ENCODE measurements around the gene HLA-B.

The HLA-B gene

GRCh38 chr6:31351401-31352309 is 5.3 kb downstream of the HLA-B start:
- no peak for DNase-seq

GRCh38 chr6:31351033-31351380 is 6.0 kb downstream of the HLA-B start:
- DNase-seq, result no peak

- DNase-seq, result no peak
Observed at GRCh38 chr6:31350196-31351032, 6.6 kb downstream of the HLA-B start.

GRCh38 chr6:31349301-31349700 is 7.7 kb downstream of the HLA-B start:
- DNase-seq, result no peak

- DNase-seq, result no peak
Observed at GRCh38 chr6:31345026-31345730, 11.8 kb downstream of the HLA-B start.

GRCh38 chr6:31340228-31340627 is 16.8 kb downstream of the HLA-B start:
- no peak for DNase-seq

- no peak for DNase-seq
Observed at GRCh38 chr6:31339210-31339609, 17.8 kb downstream of the HLA-B start.

GRCh38 chr6:31336896-31337496 is 20.0 kb downstream of the HLA-B start:
- DNase-seq, result no peak

- no peak for DNase-seq
Observed at GRCh38 chr6:31332637-31333602, 24.1 kb downstream of the HLA-B start.

- DNase-seq, result no peak
Observed at GRCh38 chr6:31328355-31328960, 28.5 kb downstream of the HLA-B start.

GRCh38 chr6:31321820-31322219 is 35.2 kb downstream of the HLA-B start:
- DNase-seq, result no peak

GRCh38 chr6:31321005-31321707 is 35.8 kb downstream of the HLA-B start:
- no peak for DNase-seq

GRCh38 chr6:31317036-31317435 is 39.9 kb downstream of the HLA-B start:
- DNase-seq, result no peak

GRCh38 chr6:31309641-31310040 is 47.3 kb downstream of the HLA-B start:
- no peak for DNase-seq

GRCh38 chr6:31308845-31309175 is 48.2 kb downstream of the HLA-B start:
- DNase-seq, result no peak

GRCh38 chr6:31308050-31308844 is 48.7 kb downstream of the HLA-B start:
- DNase-seq, result no peak

GRCh38 chr6:31307669-31308049 is 49.3 kb downstream of the HLA-B start:
- no peak for DNase-seq

GRCh38 chr6:31305703-31306219 is 51.2 kb downstream of the HLA-B start:
- no peak for DNase-seq

GRCh38 chr6:31304683-31305082 is 52.3 kb downstream of the HLA-B start:
- no peak for DNase-seq

All from NCI-H1694 (cell line).